GM23338 (cell line): Measurements from ENCODE around the gene AQP9. TPM values are rescaled to one million over a fixed set of nuclear protein-coding genes. Genes with fewer than 3 reads are reported as not detected.

ENCODE experiments used
- ATAC-seq: fragments of 200-7000 bp; cut with Tn5 transposase; 3 replicates; pipeline ENCODE4 v1.9.1; 2020
- DNase-seq: peaks from one replicate; pipeline ENCODE4 v3.0.0-alpha.2; 2015; ENCODE audit warnings: low spot score
- H2AFZ ChIP-seq: fragments of 200-600 bp; sonication (generic); 2 replicates; pipeline ENCODE4 v1.8.0; 2016; ENCODE audit warnings: antibody characterized with exemption, mild to moderate bottlenecking, moderate library complexity
- H3F3A ChIP-seq: fragments of 200-600 bp; sonication (generic); replicated peaks from 2 replicates; pipeline ENCODE4 v1.8.0; 2017; ENCODE audit warnings: antibody characterized with exemption, mixed run types, low read depth
- H3K27ac ChIP-seq: fragments of 200-600 bp; sonication (generic); 2 replicates; pipeline ENCODE4 v1.6.1; 2016; ENCODE audit warnings: low read depth
- H3K27me3 ChIP-seq: fragments of 200-600 bp; sonication (generic); 2 replicates; pipeline ENCODE4 v1.8.0; 2016; ENCODE audit warnings: mild to moderate bottlenecking, mixed run types, moderate library complexity; ENCODE audit not compliant: insufficient read depth
- H3K36me3 ChIP-seq: fragments of 200-600 bp; sonication (generic); 2 replicates; pipeline ENCODE4 v1.8.0; 2016; ENCODE audit warnings: mild to moderate bottlenecking; ENCODE audit not compliant: insufficient read depth
- H3K4me1 ChIP-seq: fragments of 200-600 bp; sonication (generic); 2 replicates; pipeline ENCODE4 v1.8.0; 2016; ENCODE audit warnings: mild to moderate bottlenecking, moderate library complexity; ENCODE audit not compliant: insufficient read depth
- H3K4me2 ChIP-seq: fragments of 200-600 bp; sonication (generic); 2 replicates; pipeline ENCODE4 v1.7.1; 2017; ENCODE audit warnings: mixed run types
- H3K4me3 ChIP-seq: fragments of 200-600 bp; sonication (generic); 2 replicates; pipeline ENCODE4 v1.6.1; 2016; ENCODE audit warnings: mixed run types
- H3K79me2 ChIP-seq: fragments of 200-600 bp; sonication (generic); replicated peaks from 2 replicates; pipeline ENCODE4 v1.8.0; 2017; ENCODE audit warnings: mild to moderate bottlenecking; ENCODE audit not compliant: insufficient read depth
- H3K9me2 ChIP-seq: fragments of 200-600 bp; sonication (generic); 2 replicates; pipeline ENCODE4 v1.8.0; 2017; ENCODE audit not compliant: insufficient read depth
- H4K20me1 ChIP-seq: fragments of 200-600 bp; sonication (generic); replicated peaks from 2 replicates; pipeline ENCODE4 v1.8.0; 2017; ENCODE audit warnings: mild to moderate bottlenecking; ENCODE audit not compliant: insufficient read depth
- H3K27ac Mint-ChIP-seq: 2 replicates; pipeline ENCODE4 v1.8.0; 2020; ENCODE audit warnings: inconsistent platforms, mild to moderate bottlenecking, moderate library complexity, mixed read lengths
- H3K27me3 Mint-ChIP-seq: 3 replicates; pipeline ENCODE4 v1.8.0; 2022; ENCODE audit warnings: low read depth, mild to moderate bottlenecking, moderate library complexity, mixed read lengths, inconsistent platforms; ENCODE audit not compliant: insufficient read depth, poor library complexity
- H3K36me3 Mint-ChIP-seq: 3 replicates; pipeline ENCODE4 v1.8.0; 2021; ENCODE audit warnings: low read depth, mild to moderate bottlenecking, inconsistent platforms, moderate library complexity, mixed read lengths
- H3K4me1 Mint-ChIP-seq: 3 replicates; pipeline ENCODE4 v1.8.0; 2020; ENCODE audit warnings: mild to moderate bottlenecking, inconsistent platforms, mixed read lengths
- H3K4me3 Mint-ChIP-seq: 3 replicates; pipeline ENCODE4 v1.8.0; 2021; ENCODE audit warnings: moderate library complexity, mild to moderate bottlenecking, inconsistent platforms, mixed read lengths
- H3K9me3 Mint-ChIP-seq: 3 replicates; pipeline ENCODE4 v1.8.0; 2020; ENCODE audit warnings: moderate library complexity, mild to moderate bottlenecking, inconsistent platforms, mixed read lengths
- STAT1 ChIP-seq: IDR thresholded peaks from one replicate; pipeline ENCODE4 v1.6.1; 2016; ENCODE audit warnings: antibody characterized with exemption; ENCODE audit not compliant: unreplicated experiment
- polyA plus RNA-seq: library from polyadenylated mRNA; unstranded; fragments of >200 nt; fragmentation: Nextera tagmentation; extraction: Ambion mirVana; gene quantifications from 2 replicates; pipeline ENCODE4 v1.2.1, GENCODE V29; 2016
- total RNA-seq: library from RNA; depleted of rRNA; stranded (reverse); fragments of >200 nt; shearing (Covaris generic); gene quantifications from 2 replicates; pipeline ENCODE4 v1.2.3, GENCODE V29; 2014
- TF ChIP-seq, protein P1 (sequence below): fragments of 250-450 bp; sonication (Bioruptor Pico); IDR thresholded peaks from 2 replicates; pipeline ENCODE4 v1.5.0; 2020; ENCODE audit warnings: mild to moderate bottlenecking, moderate library complexity
- TF ChIP-seq, protein P2 (sequence below), 2 experiments: fragments of 200-600 bp in 1 of 2; sonication (generic) in 1 of 2; conservative IDR thresholded peaks; 2 replicates each; pipeline versions ENCODE4 v1.5.1 to v1.6.1; 2016 to 2017; ENCODE audit warnings: antibody characterized with exemption in 2 of 2, low read depth in 2 of 2, mild to moderate bottlenecking in 2 of 2, moderate library complexity in 1 of 2

AQP9 gene
- total and polyA plus RNA-seq, 2 experiments from 2014 or later: not detected

DNA sequence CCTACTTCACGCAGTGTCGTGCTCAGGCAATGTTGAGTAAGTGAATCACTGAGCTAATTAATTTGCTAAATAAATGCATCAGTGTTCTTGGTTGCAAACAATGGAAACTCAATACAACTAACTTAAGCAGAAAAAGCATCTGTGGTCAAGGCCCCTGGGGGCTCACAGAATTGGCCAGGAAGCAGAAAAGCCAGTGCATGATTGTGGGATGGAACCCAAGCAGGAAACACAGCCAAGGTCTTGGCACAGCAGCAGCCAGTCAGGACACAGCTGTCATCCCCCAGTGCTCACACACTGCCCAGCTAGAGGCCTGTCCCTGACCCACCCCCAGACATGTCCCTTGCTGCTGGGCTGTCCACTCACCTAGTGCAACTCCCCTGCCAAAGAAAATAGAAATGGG, 85.9 kb downstream of the AQP9 start (continued):
- TF ChIP-seq, protein P1, sequence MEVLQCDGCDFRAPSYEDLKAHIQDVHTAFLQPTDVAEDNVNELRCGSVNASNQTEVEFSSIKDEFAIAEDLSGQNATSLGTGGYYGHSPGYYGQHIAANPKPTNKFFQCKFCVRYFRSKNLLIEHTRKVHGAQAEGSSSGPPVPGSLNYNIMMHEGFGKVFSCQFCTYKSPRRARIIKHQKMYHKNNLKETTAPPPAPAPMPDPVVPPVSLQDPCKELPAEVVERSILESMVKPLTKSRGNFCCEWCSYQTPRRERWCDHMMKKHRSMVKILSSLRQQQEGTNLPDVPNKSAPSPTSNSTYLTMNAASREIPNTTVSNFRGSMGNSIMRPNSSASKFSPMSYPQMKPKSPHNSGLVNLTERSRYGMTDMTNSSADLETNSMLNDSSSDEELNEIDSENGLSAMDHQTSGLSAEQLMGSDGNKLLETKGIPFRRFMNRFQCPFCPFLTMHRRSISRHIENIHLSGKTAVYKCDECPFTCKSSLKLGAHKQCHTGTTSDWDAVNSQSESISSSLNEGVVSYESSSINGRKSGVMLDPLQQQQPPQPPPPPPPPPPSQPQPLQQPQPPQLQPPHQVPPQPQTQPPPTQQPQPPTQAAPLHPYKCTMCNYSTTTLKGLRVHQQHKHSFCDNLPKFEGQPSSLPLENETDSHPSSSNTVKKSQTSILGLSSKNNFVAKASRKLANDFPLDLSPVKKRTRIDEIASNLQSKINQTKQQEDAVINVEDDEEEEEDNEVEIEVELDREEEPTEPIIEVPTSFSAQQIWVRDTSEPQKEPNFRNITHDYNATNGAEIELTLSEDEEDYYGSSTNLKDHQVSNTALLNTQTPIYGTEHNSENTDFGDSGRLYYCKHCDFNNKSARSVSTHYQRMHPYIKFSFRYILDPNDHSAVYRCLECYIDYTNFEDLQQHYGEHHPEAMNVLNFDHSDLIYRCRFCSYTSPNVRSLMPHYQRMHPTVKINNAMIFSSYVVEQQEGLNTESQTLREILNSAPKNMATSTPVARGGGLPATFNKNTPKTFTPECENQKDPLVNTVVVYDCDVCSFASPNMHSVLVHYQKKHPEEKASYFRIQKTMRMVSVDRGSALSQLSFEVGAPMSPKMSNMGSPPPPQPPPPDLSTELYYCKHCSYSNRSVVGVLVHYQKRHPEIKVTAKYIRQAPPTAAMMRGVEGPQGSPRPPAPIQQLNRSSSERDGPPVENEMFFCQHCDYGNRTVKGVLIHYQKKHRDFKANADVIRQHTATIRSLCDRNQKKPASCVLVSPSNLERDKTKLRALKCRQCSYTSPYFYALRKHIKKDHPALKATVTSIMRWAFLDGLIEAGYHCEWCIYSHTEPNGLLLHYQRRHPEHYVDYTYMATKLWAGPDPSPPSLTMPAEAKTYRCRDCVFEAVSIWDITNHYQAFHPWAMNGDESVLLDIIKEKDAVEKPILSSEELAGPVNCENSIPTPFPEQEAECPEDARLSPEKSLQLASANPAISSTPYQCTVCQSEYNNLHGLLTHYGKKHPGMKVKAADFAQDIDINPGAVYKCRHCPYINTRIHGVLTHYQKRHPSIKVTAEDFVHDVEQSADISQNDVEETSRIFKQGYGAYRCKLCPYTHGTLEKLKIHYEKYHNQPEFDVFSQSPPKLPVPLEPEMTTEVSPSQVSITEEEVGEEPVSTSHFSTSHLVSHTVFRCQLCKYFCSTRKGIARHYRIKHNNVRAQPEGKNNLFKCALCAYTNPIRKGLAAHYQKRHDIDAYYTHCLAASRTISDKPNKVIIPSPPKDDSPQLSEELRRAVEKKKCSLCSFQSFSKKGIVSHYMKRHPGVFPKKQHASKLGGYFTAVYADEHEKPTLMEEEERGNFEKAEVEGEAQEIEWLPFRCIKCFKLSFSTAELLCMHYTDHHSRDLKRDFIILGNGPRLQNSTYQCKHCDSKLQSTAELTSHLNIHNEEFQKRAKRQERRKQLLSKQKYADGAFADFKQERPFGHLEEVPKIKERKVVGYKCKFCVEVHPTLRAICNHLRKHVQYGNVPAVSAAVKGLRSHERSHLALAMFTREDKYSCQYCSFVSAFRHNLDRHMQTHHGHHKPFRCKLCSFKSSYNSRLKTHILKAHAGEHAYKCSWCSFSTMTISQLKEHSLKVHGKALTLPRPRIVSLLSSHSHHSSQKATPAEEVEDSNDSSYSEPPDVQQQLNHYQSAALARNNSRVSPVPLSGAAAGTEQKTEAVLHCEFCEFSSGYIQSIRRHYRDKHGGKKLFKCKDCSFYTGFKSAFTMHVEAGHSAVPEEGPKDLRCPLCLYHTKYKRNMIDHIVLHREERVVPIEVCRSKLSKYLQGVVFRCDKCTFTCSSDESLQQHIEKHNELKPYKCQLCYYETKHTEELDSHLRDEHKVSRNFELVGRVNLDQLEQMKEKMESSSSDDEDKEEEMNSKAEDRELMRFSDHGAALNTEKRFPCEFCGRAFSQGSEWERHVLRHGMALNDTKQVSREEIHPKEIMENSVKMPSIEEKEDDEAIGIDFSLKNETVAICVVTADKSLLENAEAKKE (CRISPR knock-in tag): no peak

DNA sequence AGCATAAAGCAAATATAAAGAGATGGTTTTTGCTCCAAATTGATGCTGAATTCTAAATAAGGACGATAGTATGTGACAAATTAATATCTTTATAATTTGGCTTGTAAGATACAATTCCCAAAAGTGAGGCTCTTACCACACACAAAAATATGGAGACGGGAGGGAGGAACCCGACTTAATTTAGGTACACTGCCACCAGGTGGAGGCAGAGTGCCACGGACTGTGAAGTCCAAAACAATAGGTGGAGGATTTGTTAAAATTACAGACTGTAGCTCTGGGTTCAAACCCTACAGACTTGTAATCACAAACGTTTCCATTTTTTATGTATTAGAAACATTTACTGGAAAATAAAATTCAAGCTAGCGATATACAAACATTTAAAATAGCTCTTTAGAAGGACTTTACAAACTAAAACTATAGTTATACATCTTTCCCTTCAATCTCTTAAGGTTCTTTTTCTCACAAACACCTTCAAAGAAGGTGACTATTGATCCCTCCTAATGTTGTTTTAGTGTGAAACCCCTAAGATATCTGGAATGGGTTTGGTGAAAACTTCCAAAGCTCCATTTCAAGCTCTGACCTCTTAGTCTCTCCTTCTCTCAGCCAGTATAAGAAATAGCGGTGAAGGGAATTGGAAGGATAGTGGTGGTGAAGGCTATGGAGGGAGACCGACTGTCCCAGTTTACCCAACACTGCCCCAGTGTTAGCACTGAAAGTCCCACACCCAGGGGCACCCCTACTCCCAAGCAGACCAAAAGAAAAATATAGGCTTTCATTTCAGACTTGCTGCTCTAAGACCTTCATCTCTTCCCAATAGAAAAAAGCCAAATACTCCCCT, 89.7 kb downstream of the AQP9 start:
- no peak overlapping the region for H3K27ac Mint-ChIP-seq
- no peaks in the 10 kb centered on the region for H3K27me3 ChIP-seq
- H3K27me3 Mint-ChIP-seq: peaks cover 7% of the 10 kb centered on the region
- TF ChIP-seq STAT1: no peak
- TF ChIP-seq, protein P1 (CRISPR knock-in tag): no peak
- TF ChIP-seq, protein P2, sequence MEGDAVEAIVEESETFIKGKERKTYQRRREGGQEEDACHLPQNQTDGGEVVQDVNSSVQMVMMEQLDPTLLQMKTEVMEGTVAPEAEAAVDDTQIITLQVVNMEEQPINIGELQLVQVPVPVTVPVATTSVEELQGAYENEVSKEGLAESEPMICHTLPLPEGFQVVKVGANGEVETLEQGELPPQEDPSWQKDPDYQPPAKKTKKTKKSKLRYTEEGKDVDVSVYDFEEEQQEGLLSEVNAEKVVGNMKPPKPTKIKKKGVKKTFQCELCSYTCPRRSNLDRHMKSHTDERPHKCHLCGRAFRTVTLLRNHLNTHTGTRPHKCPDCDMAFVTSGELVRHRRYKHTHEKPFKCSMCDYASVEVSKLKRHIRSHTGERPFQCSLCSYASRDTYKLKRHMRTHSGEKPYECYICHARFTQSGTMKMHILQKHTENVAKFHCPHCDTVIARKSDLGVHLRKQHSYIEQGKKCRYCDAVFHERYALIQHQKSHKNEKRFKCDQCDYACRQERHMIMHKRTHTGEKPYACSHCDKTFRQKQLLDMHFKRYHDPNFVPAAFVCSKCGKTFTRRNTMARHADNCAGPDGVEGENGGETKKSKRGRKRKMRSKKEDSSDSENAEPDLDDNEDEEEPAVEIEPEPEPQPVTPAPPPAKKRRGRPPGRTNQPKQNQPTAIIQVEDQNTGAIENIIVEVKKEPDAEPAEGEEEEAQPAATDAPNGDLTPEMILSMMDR (conservative IDR thresholded peaks at IDR 0.05; ENCODE audit: low read depth in 2 of 2): peak; percentile 90 to 94
- H3K36me3 Mint-ChIP-seq: no peaks in the 10 kb centered on the region
- H3K4me3 Mint-ChIP-seq: no peak overlapping the region
- peak; percentile 28 for ATAC-seq
- H4K20me1 ChIP-seq: no peaks in the 10 kb centered on the region
- H3K36me3 ChIP-seq: no peaks in the 10 kb centered on the region
- H3F3A ChIP-seq: no peaks in the 10 kb centered on the region
- peaks cover 47% of the 10 kb centered on the region for H3K4me1 Mint-ChIP-seq
- H2AFZ ChIP-seq: no peak overlapping the region
- peak; percentile 86 for DNase-seq
- peaks cover 26% of the 10 kb centered on the region for H3K4me1 ChIP-seq
- H3K4me3 ChIP-seq: no peak overlapping the region
- H3K27ac ChIP-seq: no peak overlapping the region
- H3K4me2 ChIP-seq: peak overlapping the region; percentile 30
- H3K9me3 Mint-ChIP-seq: no peaks in the 10 kb centered on the region
- H3K79me2 ChIP-seq: no peaks in the 10 kb centered on the region
- no peaks in the 10 kb centered on the region for H3K9me2 ChIP-seq
